Uterus (tissue), 2 donors: Measurements from ENCODE around the gene BTN2A1.

Experiments
- POLR2A ChIP-seq, 2 donors: fragments of 450-650 bp; IDR thresholded peaks; one replicate each; pipeline ENCODE4 v1.6.1; 2016; ENCODE audit warnings: antibody characterized with exemption in 2 of 2, mild to moderate bottlenecking in 1 of 2, moderate library complexity in 1 of 2
- TF ChIP-seq, protein P1 (sequence below), 4 experiments: fragments of 200-600 bp in 2 of 4; fragments of 450-650 bp in 2 of 4; sonication (generic) in 2 of 4; IDR thresholded peaks; one replicate each; pipeline ENCODE4 v1.5.1; 2016 to 2019; ENCODE audit warnings: antibody characterized with exemption in 4 of 4, mild to moderate bottlenecking in 2 of 4, moderate library complexity in 1 of 4

- TF ChIP-seq, protein P1, sequence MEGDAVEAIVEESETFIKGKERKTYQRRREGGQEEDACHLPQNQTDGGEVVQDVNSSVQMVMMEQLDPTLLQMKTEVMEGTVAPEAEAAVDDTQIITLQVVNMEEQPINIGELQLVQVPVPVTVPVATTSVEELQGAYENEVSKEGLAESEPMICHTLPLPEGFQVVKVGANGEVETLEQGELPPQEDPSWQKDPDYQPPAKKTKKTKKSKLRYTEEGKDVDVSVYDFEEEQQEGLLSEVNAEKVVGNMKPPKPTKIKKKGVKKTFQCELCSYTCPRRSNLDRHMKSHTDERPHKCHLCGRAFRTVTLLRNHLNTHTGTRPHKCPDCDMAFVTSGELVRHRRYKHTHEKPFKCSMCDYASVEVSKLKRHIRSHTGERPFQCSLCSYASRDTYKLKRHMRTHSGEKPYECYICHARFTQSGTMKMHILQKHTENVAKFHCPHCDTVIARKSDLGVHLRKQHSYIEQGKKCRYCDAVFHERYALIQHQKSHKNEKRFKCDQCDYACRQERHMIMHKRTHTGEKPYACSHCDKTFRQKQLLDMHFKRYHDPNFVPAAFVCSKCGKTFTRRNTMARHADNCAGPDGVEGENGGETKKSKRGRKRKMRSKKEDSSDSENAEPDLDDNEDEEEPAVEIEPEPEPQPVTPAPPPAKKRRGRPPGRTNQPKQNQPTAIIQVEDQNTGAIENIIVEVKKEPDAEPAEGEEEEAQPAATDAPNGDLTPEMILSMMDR (IDR thresholded peaks at IDR 0.05): no peak
- no peak for TF ChIP-seq POLR2A (IDR thresholded peaks at IDR 0.05)
These were observed 24.6 kb downstream of the BTN2A1 start for GRCh38 chr6:26482338-26482737.
